Activated naive CD8-positive, alpha-beta T cell (primary cell): ENCODE results near the gene TTLL7.

Experiments
- H3K27ac Mint-ChIP-seq: one replicate; pipeline ENCODE4 v1.8.0; 2021; ENCODE audit warnings: mixed read lengths
- H3K27me3 Mint-ChIP-seq: one replicate; pipeline ENCODE4 v1.8.0; 2021; ENCODE audit warnings: mixed read lengths
- H3K36me3 Mint-ChIP-seq: one replicate; pipeline ENCODE4 v1.8.0; 2021; ENCODE audit warnings: mixed read lengths
- H3K4me1 Mint-ChIP-seq: one replicate; pipeline ENCODE4 v1.8.0; 2021; ENCODE audit warnings: low read depth, mixed read lengths
- H3K4me3 Mint-ChIP-seq: one replicate; pipeline ENCODE4 v1.8.0; 2021; ENCODE audit warnings: mild to moderate bottlenecking, mixed read lengths
- H3K9me3 Mint-ChIP-seq: one replicate; pipeline ENCODE4 v1.8.0; 2021; ENCODE audit warnings: low read depth, mixed read lengths

Gene TTLL7

GRCh38 chr1:83967336-83967735 lies 31.6 kb downstream of the TTLL7 start:
- peaks cover 3% of the 10 kb centered on the region for H3K27me3 Mint-ChIP-seq
- H3K27ac Mint-ChIP-seq: no peak overlapping the region
- H3K36me3 Mint-ChIP-seq: peaks cover 2% of the 10 kb centered on the region
- no peaks in the 10 kb centered on the region for H3K4me1 Mint-ChIP-seq
- no peak overlapping the region for H3K4me3 Mint-ChIP-seq
- H3K9me3 Mint-ChIP-seq: no peaks in the 10 kb centered on the region

- Mint-ChIP-seq H3K36me3 (peaks cover 2% of the 10 kb centered on the region), H3K4me1 (no peaks in the 10 kb centered on the region), H3K27ac (no peak overlapping the region), H3K9me3 (no peaks in the 10 kb centered on the region), H3K27me3 (peaks cover 3% of the 10 kb centered on the region), H3K4me3 (no peak overlapping the region)
Measured at GRCh38 chr1:83964153-83964552, 34.8 kb downstream of the TTLL7 start.

- Mint-ChIP-seq H3K4me3 (no peak overlapping the region), H3K4me1 (no peaks in the 10 kb centered on the region), H3K27ac (no peak overlapping the region), H3K9me3 (no peaks in the 10 kb centered on the region), H3K36me3 (no peaks in the 10 kb centered on the region), H3K27me3 (peaks cover 2% of the 10 kb centered on the region)
Measured at GRCh38 chr1:83961571-83962295, 37.2 kb downstream of the TTLL7 start.

- Mint-ChIP-seq H3K4me1 (no peaks in the 10 kb centered on the region), H3K27me3 (no peaks in the 10 kb centered on the region), H3K27ac (no peak overlapping the region), H3K4me3 (no peak overlapping the region), H3K9me3 (no peaks in the 10 kb centered on the region), H3K36me3 (no peaks in the 10 kb centered on the region)
Measured at GRCh38 chr1:83960669-83961277, 38.2 kb downstream of the TTLL7 start.

- Mint-ChIP-seq H3K4me1 (no peaks in the 10 kb centered on the region), H3K9me3 (no peaks in the 10 kb centered on the region), H3K27me3 (no peaks in the 10 kb centered on the region), H3K27ac (no peak overlapping the region), H3K4me3 (no peak overlapping the region), H3K36me3 (no peaks in the 10 kb centered on the region)
Measured at GRCh38 chr1:83959824-83960498, 39.0 kb downstream of the TTLL7 start.

GRCh38 chr1:83958704-83959103 lies 40.2 kb downstream of the TTLL7 start:
- Mint-ChIP-seq H3K36me3 (no peaks in the 10 kb centered on the region), H3K27me3 (no peaks in the 10 kb centered on the region), H3K9me3 (no peaks in the 10 kb centered on the region), H3K4me1 (no peaks in the 10 kb centered on the region), H3K27ac (no peak overlapping the region), H3K4me3 (no peak overlapping the region)

- H3K27me3 Mint-ChIP-seq: peaks cover 4% of the 10 kb centered on the region
- H3K36me3 Mint-ChIP-seq: no peaks in the 10 kb centered on the region
- no peaks in the 10 kb centered on the region for H3K4me1 Mint-ChIP-seq
- H3K9me3 Mint-ChIP-seq: no peaks in the 10 kb centered on the region
- no peak overlapping the region for H3K4me3 Mint-ChIP-seq
- H3K27ac Mint-ChIP-seq: no peak overlapping the region
Measured at GRCh38 chr1:83954166-83954823, 44.6 kb downstream of the TTLL7 start.

GRCh38 chr1:83950106-83950661 lies 48.7 kb downstream of the TTLL7 start:
- Mint-ChIP-seq H3K4me3 (no peak overlapping the region), H3K4me1 (no peaks in the 10 kb centered on the region), H3K9me3 (no peaks in the 10 kb centered on the region), H3K27me3 (peaks cover 4% of the 10 kb centered on the region), H3K27ac (no peak overlapping the region), H3K36me3 (no peaks in the 10 kb centered on the region)

- no peak overlapping the region for H3K4me3 Mint-ChIP-seq
- no peaks in the 10 kb centered on the region for H3K27me3 Mint-ChIP-seq
- H3K36me3 Mint-ChIP-seq: no peaks in the 10 kb centered on the region
- no peak overlapping the region for H3K27ac Mint-ChIP-seq
- H3K9me3 Mint-ChIP-seq: peaks cover 8% of the 10 kb centered on the region
- H3K4me1 Mint-ChIP-seq: no peaks in the 10 kb centered on the region
Measured at GRCh38 chr1:83942914-83943313, 56.0 kb downstream of the TTLL7 start.

- no peak overlapping the region for H3K27ac Mint-ChIP-seq
- peaks cover 7% of the 10 kb centered on the region for H3K27me3 Mint-ChIP-seq
- no peaks in the 10 kb centered on the region for H3K4me1 Mint-ChIP-seq
- no peak overlapping the region for H3K4me3 Mint-ChIP-seq
- H3K9me3 Mint-ChIP-seq: no peaks in the 10 kb centered on the region
- no peaks in the 10 kb centered on the region for H3K36me3 Mint-ChIP-seq
Measured at GRCh38 chr1:83934550-83934949, 64.4 kb downstream of the TTLL7 start.

GRCh38 chr1:83932693-83933092 lies 66.2 kb downstream of the TTLL7 start:
- Mint-ChIP-seq H3K27me3 (peaks cover 7% of the 10 kb centered on the region), H3K4me3 (no peak overlapping the region), H3K27ac (no peak overlapping the region), H3K4me1 (no peaks in the 10 kb centered on the region), H3K36me3 (no peaks in the 10 kb centered on the region), H3K9me3 (no peaks in the 10 kb centered on the region)

GRCh38 chr1:83932281-83932680 lies 66.7 kb downstream of the TTLL7 start:
- Mint-ChIP-seq H3K4me3 (no peak overlapping the region), H3K4me1 (no peaks in the 10 kb centered on the region), H3K36me3 (no peaks in the 10 kb centered on the region), H3K27ac (no peak overlapping the region), H3K9me3 (no peaks in the 10 kb centered on the region), H3K27me3 (peaks cover 7% of the 10 kb centered on the region)

GRCh38 chr1:83931658-83932253 lies 67.2 kb downstream of the TTLL7 start:
- no peak overlapping the region for H3K4me3 Mint-ChIP-seq
- H3K27me3 Mint-ChIP-seq: peaks cover 7% of the 10 kb centered on the region
- no peaks in the 10 kb centered on the region for H3K4me1 Mint-ChIP-seq
- no peak overlapping the region for H3K27ac Mint-ChIP-seq
- H3K9me3 Mint-ChIP-seq: no peaks in the 10 kb centered on the region
- no peaks in the 10 kb centered on the region for H3K36me3 Mint-ChIP-seq

GRCh38 chr1:83929184-83929583 lies 69.7 kb downstream of the TTLL7 start:
- H3K4me1 Mint-ChIP-seq: no peaks in the 10 kb centered on the region
- H3K4me3 Mint-ChIP-seq: no peak overlapping the region
- H3K27ac Mint-ChIP-seq: no peak overlapping the region

More at GRCh38 chr1:83929184-83929583, 69.7 kb downstream of the TTLL7 start:
- Mint-ChIP-seq H3K9me3 (no peaks in the 10 kb centered on the region), H3K36me3 (no peaks in the 10 kb centered on the region), H3K27me3 (peaks cover 12% of the 10 kb centered on the region)
